ENCODE data around the gene PLXDC1.
"Not testable (repeated sequence)": the region's sequence is repeated elsewhere in the genome, so short reads cannot be mapped to it uniquely, and the experiment has no call there.

The PLXDC1 gene

DNA sequence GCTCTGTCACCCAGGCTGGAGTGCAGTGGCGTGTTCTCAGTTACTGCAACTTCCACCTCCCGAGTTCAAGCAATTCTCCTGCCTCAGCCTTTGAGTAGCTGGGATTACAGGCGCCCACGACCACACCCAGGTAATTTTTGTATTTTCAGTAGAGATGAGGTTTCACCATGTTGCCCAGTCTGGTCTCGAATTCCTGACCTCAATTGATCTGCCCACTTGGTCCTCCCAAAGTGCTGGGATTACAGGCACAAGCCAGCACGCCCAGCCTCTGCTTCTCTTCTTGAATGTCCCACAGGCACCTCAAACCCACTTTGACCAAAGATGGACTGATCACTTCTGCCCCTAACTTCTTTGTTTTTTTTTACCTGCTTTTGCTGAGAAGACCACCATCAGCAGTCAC is 19.1 kb upstream of the PLXDC1 start:
- no peak overlapping the region for H3K27ac Mint-ChIP-seq

DNA sequence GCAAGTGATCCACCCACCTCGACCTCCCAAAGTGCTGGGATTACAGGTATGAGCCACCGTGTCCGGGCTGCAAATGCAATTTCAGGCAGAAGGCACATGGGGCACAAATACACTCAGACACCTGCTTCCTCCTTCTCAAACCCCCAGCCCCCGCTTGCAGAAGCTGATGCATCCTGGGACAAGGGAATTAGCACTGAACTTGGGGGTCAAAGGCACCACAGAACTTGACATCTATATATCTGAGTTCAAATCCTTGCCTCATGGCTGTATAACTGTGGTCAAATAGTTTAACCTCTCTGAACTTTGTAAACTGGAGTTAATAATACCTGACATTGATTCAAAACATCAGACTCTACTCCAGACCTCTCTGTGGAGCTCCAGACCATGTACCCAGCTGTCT is 18.7 kb upstream of the PLXDC1 start:
- Mint-ChIP-seq H3K27me3 (peaks cover 20% of the 10 kb centered on the region), H3K4me1 (peaks cover 25% of the 10 kb centered on the region), H3K9me3 (no peaks in the 10 kb centered on the region), H3K4me3 (no peak overlapping the region), H3K36me3 (ENCODE audit: low read depth) (peaks cover 2% of the 10 kb centered on the region), H3K27ac (no peak overlapping the region)
- ATAC-seq (no peak), DNase-seq (no peak)

More for the DNA sequence above, 19.1 kb upstream of the PLXDC1 start:
- Mint-ChIP-seq H3K4me1 (peaks cover 24% of the 10 kb centered on the region), H3K36me3 (ENCODE audit: low read depth) (peaks cover 2% of the 10 kb centered on the region), H3K9me3 (no peaks in the 10 kb centered on the region), H3K27me3 (peaks cover 19% of the 10 kb centered on the region), H3K4me3 (no peak overlapping the region)
- DNase-seq (no peak), ATAC-seq (no peak)

DNA sequence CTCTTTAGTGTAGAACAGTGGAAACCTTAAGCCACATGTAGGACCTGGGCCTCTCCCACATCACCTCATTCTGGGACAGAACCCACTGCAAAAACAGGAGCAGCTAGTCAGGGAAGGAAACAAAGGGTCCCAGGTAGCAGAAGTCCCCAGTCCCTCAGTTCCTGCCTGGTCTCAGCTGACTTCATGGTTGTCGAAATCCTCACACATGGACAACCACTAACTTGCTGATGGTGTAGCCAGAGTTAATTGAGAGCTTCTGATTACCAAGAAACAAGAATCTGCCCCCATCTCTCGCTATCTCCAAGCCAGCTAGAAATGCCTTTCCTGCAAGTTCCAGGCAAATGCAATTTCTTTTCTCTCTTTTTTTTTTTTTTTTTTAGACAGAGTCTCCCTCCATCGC is 18.1 kb upstream of the PLXDC1 start:
- no peak overlapping the region for H3K4me3 Mint-ChIP-seq
- H3K4me1 Mint-ChIP-seq: peaks cover 31% of the 10 kb centered on the region

DNA sequence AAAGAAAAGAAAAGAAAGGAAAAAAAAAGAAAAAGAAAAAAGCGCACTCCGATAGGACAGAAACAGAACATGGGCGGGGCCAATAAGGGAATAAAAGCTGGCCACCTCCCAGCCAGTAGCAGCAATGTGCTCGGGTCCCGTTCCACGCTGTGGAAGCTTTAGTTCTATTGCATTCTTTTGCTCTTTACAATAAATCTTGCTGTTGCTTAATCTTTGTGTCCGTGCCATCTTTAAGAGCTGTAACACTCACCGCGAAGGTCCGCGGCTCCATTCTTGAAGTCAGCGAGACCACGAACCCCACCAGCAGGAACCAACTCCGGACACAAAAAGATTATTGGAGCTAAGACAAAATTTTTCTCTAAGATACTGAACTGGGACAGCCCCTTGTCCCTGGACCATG is 17.7 kb upstream of the PLXDC1 start:
- ATAC-seq: no peak
- no peak for DNase-seq
- Mint-ChIP-seq H3K27me3 (peaks cover 28% of the 10 kb centered on the region), H3K4me1 (peaks cover 32% of the 10 kb centered on the region), H3K36me3 (ENCODE audit: low read depth) (peaks cover 2% of the 10 kb centered on the region), H3K4me3 (no peak overlapping the region), H3K9me3 (no peaks in the 10 kb centered on the region), H3K27ac (no peak overlapping the region)

More for the DNA sequence above, 18.1 kb upstream of the PLXDC1 start:
- Mint-ChIP-seq H3K36me3 (ENCODE audit: low read depth) (peaks cover 2% of the 10 kb centered on the region), H3K27me3 (peaks cover 26% of the 10 kb centered on the region), H3K27ac (no peak overlapping the region), H3K9me3 (no peaks in the 10 kb centered on the region)
- ATAC-seq (no peak), DNase-seq (no peak)

DNA sequence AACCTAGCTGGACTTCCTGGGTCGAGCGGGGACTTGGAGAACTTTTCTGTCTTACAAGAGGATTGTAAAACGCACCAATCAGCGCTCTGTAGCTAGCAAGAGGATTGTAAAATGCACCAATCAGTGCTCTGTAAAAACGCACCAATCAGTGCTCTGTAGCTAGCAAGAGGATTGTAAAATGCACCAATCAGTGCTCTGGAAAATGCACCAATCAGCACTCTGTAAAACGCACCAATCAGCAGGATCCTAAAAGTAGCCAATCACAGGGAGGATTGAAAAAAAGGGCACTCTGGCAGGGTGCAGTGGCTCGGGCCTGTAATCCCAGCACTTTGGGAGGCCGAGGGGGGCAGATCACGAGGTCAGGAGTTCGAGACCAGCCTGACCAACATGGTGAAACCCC is 17.1 kb upstream of the PLXDC1 start:
- not testable (repeated sequence) for H3K27ac Mint-ChIP-seq; H3K4me3 Mint-ChIP-seq; DNase-seq; H3K9me3 Mint-ChIP-seq; ATAC-seq; H3K36me3 Mint-ChIP-seq (ENCODE audit: low read depth)
- H3K4me1 Mint-ChIP-seq: peaks cover 30% of the 10 kb centered on the region
- peaks cover 28% of the 10 kb centered on the region for H3K27me3 Mint-ChIP-seq

DNA sequence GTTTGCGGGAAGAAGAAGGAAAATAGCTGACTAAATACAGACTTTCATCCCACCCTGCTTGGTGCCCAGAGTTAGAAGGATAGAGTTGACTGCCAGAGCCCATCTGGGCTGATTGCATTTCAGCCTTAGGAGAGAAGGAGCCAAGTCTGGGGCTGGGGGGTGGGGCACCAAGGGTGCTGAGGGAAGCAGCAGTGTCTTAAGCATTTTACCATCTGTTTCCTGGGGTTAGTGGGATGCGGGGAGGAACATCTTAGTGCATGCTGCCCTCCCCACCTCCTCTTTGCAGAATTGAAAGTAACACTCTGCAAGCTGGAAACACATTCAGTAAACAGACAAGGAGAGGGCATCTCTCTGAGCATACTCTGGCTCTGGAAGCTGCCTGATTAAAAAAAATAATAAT is 16.0 kb upstream of the PLXDC1 start:
- H3K4me3 Mint-ChIP-seq: no peak overlapping the region
- H3K27ac Mint-ChIP-seq: no peak overlapping the region
- H3K27me3 Mint-ChIP-seq: peaks cover 30% of the 10 kb centered on the region
- DNase-seq (no peak), ATAC-seq (no peak)
- no peaks in the 10 kb centered on the region for H3K9me3 Mint-ChIP-seq
- peaks cover 21% of the 10 kb centered on the region for H3K4me1 Mint-ChIP-seq
- peaks cover 2% of the 10 kb centered on the region for H3K36me3 Mint-ChIP-seq (ENCODE audit: low read depth)

DNA sequence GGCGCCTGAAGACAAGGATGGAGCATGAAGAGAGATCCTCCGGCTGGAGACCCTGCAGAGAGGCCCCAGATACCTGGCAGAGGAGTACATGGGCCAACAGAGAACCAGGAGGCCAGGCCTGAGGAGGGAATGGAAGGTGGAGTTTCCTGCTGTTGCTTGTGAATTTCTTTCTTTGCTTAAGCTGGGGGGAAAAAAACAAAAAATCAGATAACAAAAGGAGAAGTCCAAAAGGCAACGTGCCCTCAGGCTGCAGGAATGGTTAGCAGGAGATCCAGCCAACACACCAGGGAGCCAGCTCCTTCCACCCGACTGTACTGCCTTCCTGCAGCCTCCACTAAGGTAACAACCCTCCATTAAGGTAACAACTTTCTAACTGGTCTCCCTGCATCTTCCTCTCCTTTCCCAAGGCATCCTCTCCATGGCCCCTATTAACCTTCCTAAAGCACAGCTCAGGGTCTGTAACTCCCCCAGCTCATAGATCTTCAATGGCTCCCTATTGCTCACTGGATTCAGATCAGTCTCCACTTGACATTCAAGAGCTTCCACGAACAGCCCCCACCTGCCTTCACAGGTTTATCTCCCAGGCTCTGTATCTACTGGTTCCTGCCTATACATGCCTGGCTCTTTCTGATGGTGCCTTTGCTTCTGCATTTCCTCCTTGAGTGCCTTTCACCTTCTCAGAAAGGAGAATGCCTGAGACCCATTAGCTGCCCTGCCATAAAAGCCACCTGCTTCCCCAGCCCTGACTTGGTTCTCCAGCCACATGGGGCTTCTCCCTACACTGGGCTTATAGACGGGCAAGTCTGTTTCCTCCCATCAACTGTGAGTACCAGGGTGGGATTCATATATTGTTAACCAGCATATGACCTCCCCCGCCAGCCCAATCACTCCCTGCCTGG is 15.2 kb upstream of the PLXDC1 start:
- Mint-ChIP-seq H3K27ac (no peak overlapping the region), H3K9me3 (no peaks in the 10 kb centered on the region), H3K4me1 (peaks cover 19% of the 10 kb centered on the region), H3K27me3 (peaks cover 30% of the 10 kb centered on the region), H3K36me3 (ENCODE audit: low read depth) (peaks cover 2% of the 10 kb centered on the region), H3K4me3 (no peak overlapping the region)
- ATAC-seq: no peak
- no peak for DNase-seq

DNA sequence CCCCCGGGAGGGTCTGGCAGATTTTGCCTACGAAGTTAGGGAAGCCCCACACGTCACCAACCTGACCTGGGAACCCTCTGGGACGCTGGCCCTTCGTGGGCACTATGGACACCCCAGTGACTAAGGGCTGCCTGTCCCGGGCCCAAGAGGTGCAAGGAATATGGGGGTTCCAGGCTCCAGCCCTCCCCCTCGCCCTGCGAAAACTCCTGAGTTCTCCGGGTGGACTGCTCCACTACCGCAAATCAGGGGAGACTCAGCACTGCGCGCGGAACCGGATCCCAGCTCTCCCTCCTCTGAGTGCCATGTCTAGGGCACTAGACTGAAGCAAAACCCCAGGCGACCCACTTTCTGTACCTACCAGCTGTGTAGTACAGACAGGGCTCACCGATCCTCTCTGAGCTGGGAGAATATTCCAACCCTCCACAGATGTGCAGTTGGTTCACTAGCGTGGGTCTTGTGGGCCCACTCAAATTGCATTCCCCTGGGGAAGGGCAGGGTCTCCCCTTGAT is 14.5 kb upstream of the PLXDC1 start, which contains the start of gene ARL5C:
ARL5C (minus strand) TSS at position 321 of the 509 bp plus-strand sequence. CDS start 401 bp downstream, outside the sequence.
- no peaks in the 10 kb centered on the region for H3K9me3 Mint-ChIP-seq
- peaks cover 30% of the 10 kb centered on the region for H3K27me3 Mint-ChIP-seq
- no peak for ATAC-seq
- H3K36me3 Mint-ChIP-seq (ENCODE audit: low read depth): peaks cover 2% of the 10 kb centered on the region
- no peak for DNase-seq
- H3K4me3 Mint-ChIP-seq: peak within 1 kb of the TSS; percentile 90
- H3K4me1 Mint-ChIP-seq: peaks cover 19% of the 10 kb centered on the region
- H3K27ac Mint-ChIP-seq: no peak within 1 kb of the TSS

DNA sequence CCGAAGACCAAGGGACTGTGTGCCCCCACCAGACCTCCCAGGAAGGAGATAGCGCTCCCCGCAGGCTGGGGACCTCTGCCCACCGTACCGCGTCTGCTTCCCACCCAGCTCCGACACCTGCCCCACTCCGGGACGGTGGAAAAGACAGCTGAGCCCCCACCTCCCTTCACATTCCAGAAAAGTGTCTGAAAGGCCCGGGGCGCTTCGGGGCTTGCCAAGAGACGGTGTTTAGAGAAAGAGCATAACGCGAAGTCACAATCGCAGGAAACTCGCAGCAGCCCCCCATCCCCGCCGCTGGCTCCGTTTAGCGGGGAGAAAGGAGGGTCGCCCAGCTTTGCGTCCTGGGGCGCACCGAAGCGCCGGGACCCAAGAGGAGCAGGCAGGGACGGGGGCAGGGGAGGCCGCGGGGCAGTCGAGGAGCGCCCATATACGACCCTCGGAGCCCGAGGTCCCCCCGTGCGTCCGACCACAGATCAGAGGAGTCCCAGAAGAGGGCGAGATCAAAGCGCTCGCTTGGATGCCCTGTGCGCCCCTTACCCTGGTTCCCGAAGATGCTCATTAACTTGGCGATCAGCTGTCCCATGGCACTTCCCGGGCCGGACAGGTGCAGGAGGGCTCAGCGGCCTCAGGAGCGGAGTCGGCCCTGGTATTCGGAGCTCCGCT is 13.9 kb upstream of the PLXDC1 start:
- H3K4me1 Mint-ChIP-seq: peaks cover 19% of the 10 kb centered on the region
- no peak overlapping the region for H3K27ac Mint-ChIP-seq
- H3K36me3 Mint-ChIP-seq (ENCODE audit: low read depth): peaks cover 2% of the 10 kb centered on the region
- H3K4me3 Mint-ChIP-seq: peak overlapping the region; percentile 90
- no peak for DNase-seq
- no peaks in the 10 kb centered on the region for H3K9me3 Mint-ChIP-seq
- peak; percentile 2 for ATAC-seq
- H3K27me3 Mint-ChIP-seq: peaks cover 30% of the 10 kb centered on the region

DNA sequence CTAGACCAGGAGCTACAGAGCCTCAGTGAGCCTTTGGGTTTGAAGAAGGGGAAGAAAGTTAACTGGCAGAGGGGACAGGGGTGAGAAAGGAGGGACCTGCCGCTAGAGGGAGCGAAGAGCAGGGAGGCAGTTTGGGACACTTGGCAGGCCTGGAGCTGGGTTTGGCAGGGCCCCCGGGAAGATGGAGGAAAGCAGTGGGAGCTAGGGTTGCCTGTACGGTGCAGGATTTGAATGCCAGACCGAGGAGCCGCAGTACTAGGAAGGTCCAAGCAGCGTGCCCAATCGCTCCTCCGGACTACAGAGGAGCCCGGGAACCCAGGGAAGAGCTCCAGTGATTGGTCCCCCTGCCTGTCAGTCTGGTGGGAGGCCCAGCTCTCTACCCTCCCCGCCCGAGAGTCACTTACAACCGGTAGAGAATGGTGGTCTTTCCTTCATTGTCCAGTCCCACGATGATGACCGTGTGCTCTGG is 13.3 kb upstream of the PLXDC1 start:
- Mint-ChIP-seq H3K4me3 (peak overlapping the region; percentile 90), H3K27me3 (peaks cover 30% of the 10 kb centered on the region), H3K27ac (no peak overlapping the region), H3K36me3 (ENCODE audit: low read depth) (peaks cover 2% of the 10 kb centered on the region), H3K4me1 (peaks cover 19% of the 10 kb centered on the region), H3K9me3 (no peaks in the 10 kb centered on the region)
- ATAC-seq (peak; percentile 98), DNase-seq (peak; percentile 86)

DNA sequence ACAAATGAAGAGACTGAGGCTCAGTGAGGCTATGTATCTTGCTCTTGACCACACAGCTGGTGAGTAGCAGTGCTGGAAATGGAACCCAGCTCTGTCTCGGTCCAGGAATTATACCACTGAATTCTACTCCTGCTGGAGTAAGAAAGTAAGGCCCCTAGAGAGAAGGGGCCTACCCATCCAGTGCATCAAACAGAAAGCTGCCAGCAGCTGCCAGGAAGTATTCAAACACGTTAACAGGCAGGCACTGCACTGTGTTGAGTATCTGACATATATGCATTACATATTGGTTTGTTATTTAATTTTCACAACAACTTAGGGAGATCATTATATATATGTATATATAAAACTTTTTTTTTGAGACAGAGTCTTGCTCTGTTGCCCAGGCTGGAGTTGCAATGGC is 10.5 kb upstream of the PLXDC1 start:
- DNase-seq (no peak), ATAC-seq (no peak)
- no peaks in the 10 kb centered on the region for H3K36me3 Mint-ChIP-seq (ENCODE audit: low read depth)
- no peaks in the 10 kb centered on the region for H3K9me3 Mint-ChIP-seq
- H3K27me3 Mint-ChIP-seq: peaks cover 23% of the 10 kb centered on the region
- no peak overlapping the region for H3K4me3 Mint-ChIP-seq
- peaks cover 11% of the 10 kb centered on the region for H3K4me1 Mint-ChIP-seq
- no peak overlapping the region for H3K27ac Mint-ChIP-seq

DNA sequence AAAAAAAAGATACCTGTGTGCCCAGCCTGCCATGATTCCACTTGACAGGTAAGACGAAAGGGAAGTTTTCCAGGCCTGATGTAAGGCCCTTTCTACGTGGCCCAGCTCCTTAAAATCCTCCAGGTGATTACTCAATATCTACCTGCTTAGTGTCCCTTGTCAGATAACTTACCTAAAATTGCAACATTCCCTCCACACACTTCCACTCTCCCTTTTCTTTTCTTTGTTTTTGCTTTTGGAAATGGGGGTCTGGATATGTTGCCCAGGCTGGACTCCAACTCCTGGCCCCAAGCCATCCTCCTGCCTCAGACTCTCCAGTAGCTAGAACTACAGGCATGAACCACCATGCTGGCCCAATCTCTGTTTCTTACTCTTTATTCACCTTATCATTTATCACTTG is 7.2 kb upstream of the PLXDC1 start:
- Mint-ChIP-seq H3K4me1 (peaks cover 12% of the 10 kb centered on the region), H3K36me3 (ENCODE audit: low read depth) (peaks cover 7% of the 10 kb centered on the region), H3K27ac (no peak overlapping the region), H3K27me3 (peaks cover 11% of the 10 kb centered on the region), H3K4me3 (no peak overlapping the region), H3K9me3 (no peaks in the 10 kb centered on the region)
- ATAC-seq (no peak), DNase-seq (no peak)

DNA sequence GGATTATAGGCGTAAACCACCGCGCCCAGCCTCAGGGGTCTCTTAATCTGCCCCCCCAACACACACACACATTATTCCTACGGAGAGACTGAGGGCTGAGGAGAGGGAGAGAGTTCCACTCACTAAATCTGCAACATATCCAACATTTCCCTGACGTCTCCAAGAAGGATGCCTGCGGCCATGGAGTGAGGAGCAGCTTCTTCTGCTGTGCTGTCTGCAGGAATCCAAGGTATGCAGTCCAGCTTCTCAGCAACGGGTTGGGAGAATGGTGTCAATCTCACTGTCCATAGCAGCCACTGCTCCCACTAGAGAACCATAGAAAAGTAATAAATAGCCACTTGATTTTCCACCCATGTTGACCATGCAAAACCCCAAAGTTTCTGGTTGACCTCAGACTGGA is 5.1 kb upstream of the PLXDC1 start:
- Mint-ChIP-seq H3K9me3 (no peaks in the 10 kb centered on the region), H3K4me3 (no peak overlapping the region), H3K4me1 (peaks cover 31% of the 10 kb centered on the region), H3K27ac (no peak overlapping the region), H3K27me3 (peaks cover 12% of the 10 kb centered on the region), H3K36me3 (ENCODE audit: low read depth) (peaks cover 10% of the 10 kb centered on the region)
- DNase-seq: no peak
- no peak for ATAC-seq

DNA sequence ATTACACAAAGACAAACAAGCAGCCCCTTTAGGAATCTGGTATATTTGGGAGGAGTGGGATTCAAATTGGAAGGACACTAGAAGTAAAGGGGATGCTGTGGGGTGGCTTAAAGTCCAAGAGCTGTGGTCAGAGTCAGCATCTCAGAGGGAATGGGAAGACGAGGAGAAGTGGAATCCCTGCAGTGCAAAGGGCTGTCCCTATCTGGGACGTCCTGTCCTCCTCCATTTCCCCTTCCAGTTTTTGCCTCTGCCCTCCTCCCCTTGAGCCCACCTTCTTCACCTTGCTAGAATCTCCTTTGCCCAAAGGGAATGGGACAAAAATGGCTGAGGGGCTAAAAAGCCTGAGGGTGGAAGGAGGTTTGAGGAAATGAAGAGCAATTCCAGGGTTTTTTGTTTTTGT is 4.2 kb upstream of the PLXDC1 start:
- no peaks in the 10 kb centered on the region for H3K9me3 Mint-ChIP-seq
- H3K27ac Mint-ChIP-seq: no peak overlapping the region
- H3K27me3 Mint-ChIP-seq: peaks cover 14% of the 10 kb centered on the region
- peaks cover 10% of the 10 kb centered on the region for H3K36me3 Mint-ChIP-seq (ENCODE audit: low read depth)
- H3K4me3 Mint-ChIP-seq: no peak overlapping the region
- H3K4me1 Mint-ChIP-seq: peaks cover 33% of the 10 kb centered on the region
- no peak for DNase-seq
- ATAC-seq: no peak

Data from activated naive CD8-positive, alpha-beta T cell treated with anti-CD3 and anti-CD28 coated beads, Interleukin-2, amount 50 U/mL, for 24 hours (primary cell).